ENCODE data around the gene KDSR.
A peak's percentile ranks its signal among the peaks of the same experiment; 100 is the strongest.

Gene KDSR

DNA sequence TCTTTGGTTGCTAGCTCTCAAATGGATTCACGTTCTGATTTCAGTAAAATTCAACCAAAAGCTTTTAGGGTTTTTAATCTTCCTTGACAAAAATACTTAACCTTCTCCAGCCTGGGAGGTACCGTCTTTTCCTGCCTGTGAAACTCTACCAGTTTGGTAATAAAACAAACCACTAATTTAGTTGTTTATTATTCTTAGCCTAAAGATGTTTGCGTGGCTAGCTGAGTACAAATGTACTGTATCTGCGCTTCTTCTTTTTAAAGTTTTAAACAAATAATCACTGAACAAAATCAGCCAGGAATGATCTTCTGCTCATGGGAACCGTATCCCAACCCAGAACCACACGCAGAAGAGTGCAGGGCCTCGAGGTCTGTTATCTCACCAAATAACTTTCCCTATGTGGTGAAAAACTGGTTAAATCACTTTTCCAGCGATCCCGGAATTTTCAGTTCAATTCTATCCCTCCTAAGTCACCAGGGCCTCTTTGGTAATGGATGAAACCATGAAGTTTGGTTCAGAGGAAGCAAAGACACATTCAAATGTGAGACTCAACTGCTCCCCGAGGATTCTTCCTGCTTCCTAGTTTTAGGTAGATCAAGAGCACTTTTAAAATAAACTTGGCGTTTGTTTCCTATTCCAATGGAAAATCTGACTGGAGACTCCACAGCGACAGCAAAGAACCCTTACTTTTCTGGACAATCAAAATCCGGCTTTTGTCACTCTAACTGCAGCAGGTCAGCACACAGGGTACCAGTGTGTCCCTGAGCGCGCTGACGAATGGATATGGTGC, 83.5 kb downstream of the KDSR start:
- peaks cover 29% of the 10 kb centered on the region for H3K4me1 ChIP-seq (ENCODE audit: control insufficient read depth, insufficient read depth, low read length)
- no peaks in the 10 kb centered on the region for H3K9me3 ChIP-seq (ENCODE audit: control insufficient read depth in 2 of 2, low read length in 2 of 2)
- no peaks in the 10 kb centered on the region for H3K36me3 ChIP-seq (ENCODE audit: control insufficient read depth in 2 of 2, insufficient read depth in 2 of 2, low read length in 2 of 2)
- peak overlapping the region in 1 of 2 donors; percentile 22 for H3K9ac ChIP-seq (ENCODE audit: low read length in 2 of 2)
- H3K27ac ChIP-seq (ENCODE audit: low read length) = peak overlapping the region; percentile 82
- H3K4me3 ChIP-seq (ENCODE audit: low read length in 2 of 2) = peak overlapping the region in 1 of 2 donors; percentile 17
- H3K27me3 ChIP-seq (ENCODE audit: control insufficient read depth in 1 of 2, insufficient read depth in 2 of 2, low read length in 2 of 2) = no peaks in the 10 kb centered on the region

DNA sequence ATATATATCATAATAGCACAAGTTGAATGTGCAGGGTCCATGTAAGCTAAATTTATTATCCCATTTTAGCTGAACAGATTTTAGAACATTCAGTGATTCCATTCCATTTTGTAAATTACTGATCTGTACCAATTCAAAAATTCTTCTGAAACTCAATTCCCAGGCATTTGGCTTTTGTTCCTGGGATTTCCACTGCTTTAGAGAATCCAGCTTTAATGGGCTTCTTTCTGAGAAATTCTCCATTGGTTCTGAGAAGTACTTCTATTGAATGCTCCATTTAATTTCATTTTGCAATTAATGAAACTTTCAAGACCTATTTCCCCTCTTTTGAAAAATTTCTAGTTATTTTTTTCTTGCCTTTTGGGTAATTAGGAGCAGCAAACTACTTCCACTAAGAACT, 84.2 kb downstream of the KDSR start:
- no peak overlapping the region for H3K4me3 ChIP-seq (ENCODE audit: low read length in 2 of 2)
- peaks cover 29% of the 10 kb centered on the region for H3K4me1 ChIP-seq (ENCODE audit: control insufficient read depth, insufficient read depth, low read length)
- no peak overlapping the region for H3K9ac ChIP-seq (ENCODE audit: low read length in 2 of 2)
- no peaks in the 10 kb centered on the region for H3K36me3 ChIP-seq (ENCODE audit: control insufficient read depth in 2 of 2, insufficient read depth in 2 of 2, low read length in 2 of 2)
- H3K9me3 ChIP-seq (ENCODE audit: control insufficient read depth in 2 of 2, low read length in 2 of 2) = no peaks in the 10 kb centered on the region
- H3K27ac ChIP-seq (ENCODE audit: low read length) = peak overlapping the region; percentile 82
- H3K27me3 ChIP-seq (ENCODE audit: control insufficient read depth in 1 of 2, insufficient read depth in 2 of 2, low read length in 2 of 2) = no peaks in the 10 kb centered on the region

Data from stomach smooth muscle (tissue), 2 donors.